CD4-positive, CD25-positive, alpha-beta regulatory T cell (primary cell): Measurements from ENCODE around the gene GPR37L1. TPM values are rescaled to one million over a fixed set of nuclear protein-coding genes. Genes with fewer than 3 reads are reported as not detected.
A peak's percentile ranks its signal among the peaks of the same experiment; 100 is the strongest.

Experiments
- ATAC-seq, 2 donors: fragments of 150-1000 bp; cut with Tn5 transposase; one replicate each; pipeline ENCODE4 v1.10.0; 2021; ENCODE audit warnings: low read depth in 2 of 2, moderate number of reproducible peaks in 2 of 2, moderate library complexity in 1 of 2
- DNase-seq, 3 donors: peaks; one replicate each; pipeline versions ENCODE4 v3.0.0 to v3.0.0-alpha.2; 2012 to 2022; ENCODE audit warnings: mixed read lengths in 1 of 3
- H3K27ac ChIP-seq: one replicate; pipeline ENCODE4 v1.7.0; 2013; ENCODE audit warnings: mild to moderate bottlenecking, low read length; ENCODE audit not compliant: insufficient read depth, poor library complexity, severe bottlenecking
- H3K27me3 ChIP-seq: one replicate; pipeline ENCODE4 v1.7.0; 2013; ENCODE audit warnings: low read length; ENCODE audit not compliant: control insufficient read depth, insufficient read depth
- H3K36me3 ChIP-seq: one replicate; pipeline ENCODE4 v1.7.0; 2013; ENCODE audit warnings: mild to moderate bottlenecking, low read length, moderate library complexity; ENCODE audit not compliant: control insufficient read depth, insufficient read depth
- H3K4me1 ChIP-seq: 2 replicates; pipeline ENCODE4 v1.7.0; 2013; ENCODE audit warnings: mild to moderate bottlenecking, low read length; ENCODE audit not compliant: insufficient read depth, control insufficient read depth, poor library complexity, severe bottlenecking
- H3K4me3 ChIP-seq: one replicate; pipeline ENCODE4 v1.7.0; 2013; ENCODE audit warnings: low read depth, mild to moderate bottlenecking, low read length, moderate library complexity
- H3K9me3 ChIP-seq, 2 experiments: 1 replicate in 1 of 2; 2 replicates in 1 of 2; pipeline ENCODE4 v1.7.0; 2013; ENCODE audit warnings: low read length in 2 of 2, mild to moderate bottlenecking in 1 of 2, moderate library complexity in 1 of 2; ENCODE audit not compliant: control insufficient read depth in 2 of 2
- H3K27ac Mint-ChIP-seq, 3 donors: one replicate each; pipeline ENCODE4 v1.8.0; 2020 to 2022; ENCODE audit warnings: mild to moderate bottlenecking in 3 of 3, mixed read lengths in 3 of 3, moderate library complexity in 2 of 3
- H3K27me3 Mint-ChIP-seq: one replicate; pipeline ENCODE4 v1.8.0; 2022; ENCODE audit warnings: mild to moderate bottlenecking, mixed read lengths
- H3K36me3 Mint-ChIP-seq: one replicate; pipeline ENCODE4 v1.8.0; 2020; ENCODE audit warnings: mixed read lengths
- H3K4me1 Mint-ChIP-seq, 4 donors: one replicate each; pipeline ENCODE4 v1.8.0; 2020 to 2022; ENCODE audit warnings: mixed read lengths in 4 of 4, mild to moderate bottlenecking in 1 of 4
- H3K4me3 Mint-ChIP-seq, 4 donors: one replicate each; pipeline ENCODE4 v1.8.0; 2020 to 2022; ENCODE audit warnings: mild to moderate bottlenecking in 4 of 4, mixed read lengths in 4 of 4, moderate library complexity in 3 of 4
- H3K9me3 Mint-ChIP-seq, 7 donors: one replicate each; pipeline ENCODE4 v1.8.0; 2020 to 2022; ENCODE audit warnings: mixed read lengths in 7 of 7, mild to moderate bottlenecking in 3 of 7, moderate library complexity in 2 of 7
- polyA plus RNA-seq, 4 donors: library from polyadenylated mRNA; unstranded; fragments of 300-500 nt; fragmentation: Illumina TruSeq; gene quantifications; one replicate each; pipeline ENCODE4 v1.2.3, GENCODE V29; 2021
- total RNA-seq: library from RNA; stranded (reverse); gene quantifications from one replicate; pipeline ENCODE4 v1.2.3, GENCODE V29; 2022

GPR37L1 gene
- total and polyA plus RNA-seq, 5 donors from 2014 or later, result 0.03 to 0.25 (median 0.17) TPM; not detected in 1

- Histone ChIP-seq H3K9me3 (no peaks in the 10 kb centered on the region), H3K27me3 (no peaks in the 10 kb centered on the region), H3K4me1 (peaks cover 47% of the 10 kb centered on the region), H3K27ac (peak overlapping the region; percentile 73), H3K36me3 (peaks cover 76% of the 10 kb centered on the region), H3K4me3 (peak overlapping the region; percentile 35)
- Mint-ChIP-seq H3K4me3 (peak overlapping the region in 2 of 4 donors; percentile 63 to 90), H3K27ac (peak overlapping the region; percentile 64 to 86 (median 84)), H3K36me3 (peaks cover 28% of the 10 kb centered on the region), H3K27me3 (no peaks in the 10 kb centered on the region), H3K9me3 (no peaks in the 10 kb centered on the region), H3K4me1 (peaks cover 12 to 50% (median 40%) of the 10 kb centered on the region in 4 donors)
- ATAC-seq (no peak), DNase-seq (no peak)
Measured at GRCh38 chr1:202154148-202154765, 31.5 kb downstream of the GPR37L1 start.

- H3K4me3 ChIP-seq, result peak overlapping the region; percentile 35
- no peaks in the 10 kb centered on the region for H3K27me3 ChIP-seq
- ATAC-seq (peak; percentile 73 to 80), DNase-seq (peak in 2 of 3 donors; percentile 60 to 75)
- peaks cover 72% of the 10 kb centered on the region for H3K36me3 ChIP-seq
- peaks cover 54% of the 10 kb centered on the region for H3K4me1 ChIP-seq
- Mint-ChIP-seq H3K36me3 (peaks cover 31% of the 10 kb centered on the region), H3K4me3 (peak overlapping the region in 3 of 4 donors; percentile 10 to 90 (median 63)), H3K4me1 (peaks cover 12 to 56% (median 44%) of the 10 kb centered on the region in 4 donors), H3K9me3 (no peaks in the 10 kb centered on the region), H3K27me3 (no peaks in the 10 kb centered on the region), H3K27ac (peak overlapping the region; percentile 64 to 86 (median 84))
- H3K9me3 ChIP-seq, result no peaks in the 10 kb centered on the region
- peak overlapping the region; percentile 73 for H3K27ac ChIP-seq
Measured at GRCh38 chr1:202154766-202155477, 32.2 kb downstream of the GPR37L1 start.

GRCh38 chr1:202155478-202156021 is 32.8 kb downstream of the GPR37L1 start:
- Histone ChIP-seq H3K9me3 (no peaks in the 10 kb centered on the region), H3K27me3 (no peaks in the 10 kb centered on the region), H3K4me1 (peaks cover 60% of the 10 kb centered on the region), H3K36me3 (peaks cover 66% of the 10 kb centered on the region), H3K27ac (peak overlapping the region; percentile 73), H3K4me3 (peak overlapping the region; percentile 7)
- ATAC-seq (no peak), DNase-seq (no peak)
- Mint-ChIP-seq H3K27me3 (peaks cover 1% of the 10 kb centered on the region), H3K4me3 (peak overlapping the region in 1 of 4 donors; percentile 90), H3K9me3 (no peaks in the 10 kb centered on the region), H3K27ac (peak overlapping the region; percentile 34 to 87 (median 64)), H3K4me1 (peaks cover 12 to 63% (median 45%) of the 10 kb centered on the region in 4 donors), H3K36me3 (peaks cover 30% of the 10 kb centered on the region)

GRCh38 chr1:202156590-202156989 is 33.9 kb downstream of the GPR37L1 start:
- Mint-ChIP-seq H3K36me3 (peaks cover 22% of the 10 kb centered on the region), H3K4me3 (peak overlapping the region in 3 of 4 donors; percentile 37 to 90 (median 73)), H3K9me3 (no peaks in the 10 kb centered on the region), H3K27me3 (peaks cover 4% of the 10 kb centered on the region), H3K4me1 (peaks cover 12 to 69% (median 49%) of the 10 kb centered on the region in 4 donors), H3K27ac (no peak overlapping the region)
- Histone ChIP-seq H3K9me3 (no peaks in the 10 kb centered on the region), H3K27ac (peak overlapping the region; percentile 55), H3K36me3 (peaks cover 55% of the 10 kb centered on the region), H3K27me3 (no peaks in the 10 kb centered on the region), H3K4me3 (no peak overlapping the region), H3K4me1 (peaks cover 71% of the 10 kb centered on the region)
- DNase-seq (no peak), ATAC-seq (no peak)

- Histone ChIP-seq H3K27me3 (no peaks in the 10 kb centered on the region), H3K36me3 (peaks cover 42% of the 10 kb centered on the region), H3K9me3 (no peaks in the 10 kb centered on the region), H3K27ac (peak overlapping the region; percentile 93), H3K4me3 (peak overlapping the region; percentile 89), H3K4me1 (peaks cover 84% of the 10 kb centered on the region)
- Mint-ChIP-seq H3K4me1 (peaks cover 12 to 82% (median 58%) of the 10 kb centered on the region in 4 donors), H3K27ac (peak overlapping the region in 2 of 3 donors; percentile 7 to 100), H3K9me3 (no peaks in the 10 kb centered on the region), H3K36me3 (peaks cover 22% of the 10 kb centered on the region), H3K27me3 (peaks cover 4% of the 10 kb centered on the region), H3K4me3 (peak overlapping the region; percentile 90 to 99 (median 98))
- ATAC-seq (no peak), DNase-seq (no peak)
Measured at GRCh38 chr1:202157945-202158344, 35.2 kb downstream of the GPR37L1 start.

- Mint-ChIP-seq H3K9me3 (no peaks in the 10 kb centered on the region), H3K4me3 (peak overlapping the region; percentile 90 to 99 (median 98)), H3K4me1 (peaks cover 12 to 92% (median 64%) of the 10 kb centered on the region in 4 donors), H3K27ac (peak overlapping the region; percentile 98 to 100 (median 99)), H3K36me3 (peaks cover 15% of the 10 kb centered on the region), H3K27me3 (peaks cover 4% of the 10 kb centered on the region)
- H3K27ac ChIP-seq, result peak overlapping the region; percentile 93
- DNase-seq, result peak in 2 of 3 donors; percentile 10 to 45
- H3K9me3 ChIP-seq, result no peaks in the 10 kb centered on the region
- H3K4me1 ChIP-seq, result peaks cover 94% of the 10 kb centered on the region
- peak overlapping the region; percentile 89 for H3K4me3 ChIP-seq
- no peak for ATAC-seq
- no peaks in the 10 kb centered on the region for H3K27me3 ChIP-seq
- peaks cover 32% of the 10 kb centered on the region for H3K36me3 ChIP-seq
Measured at GRCh38 chr1:202158810-202159533, 36.3 kb downstream of the GPR37L1 start.
